Measurements from ENCODE around the gene FOXL1.
"Not testable (repeated sequence)": the region's sequence is repeated elsewhere in the genome, so short reads cannot be mapped to it uniquely, and the experiment has no call there.

The FOXL1 gene

GRCh38 chr16:86584726-86585721 lies 6.7 kb downstream of the FOXL1 start:
- Histone ChIP-seq H3K4me2 (ENCODE audit: low read length) (no peak overlapping the region), H3K4me3 (ENCODE audit: low read length) (no peak overlapping the region), H3K36me3 (ENCODE audit: control insufficient read depth, low read length) (no peaks in the 10 kb centered on the region), H4K20me1 (ENCODE audit: control insufficient read depth, insufficient read depth, low read depth, low read length) (no peaks in the 10 kb centered on the region), H3F3A (ENCODE audit: control insufficient read depth, insufficient read depth) (no peaks in the 10 kb centered on the region), H3K27ac (ENCODE audit: low read depth, low read length) (no peak overlapping the region), H3K9me2 (replicated peaks; ENCODE audit: control insufficient read depth, low read length) (no peaks in the 10 kb centered on the region), H3K27me3 (ENCODE audit: control insufficient read depth, low read length) (no peaks in the 10 kb centered on the region), H3K4me1 (ENCODE audit: control insufficient read depth, low read length) (no peaks in the 10 kb centered on the region), H3K79me2 (ENCODE audit: control insufficient read depth, low read length) (no peaks in the 10 kb centered on the region), H3K9me3 (ENCODE audit: control insufficient read depth, insufficient read depth, low read length) (no peaks in the 10 kb centered on the region)
- TF ChIP-seq, protein P1, sequence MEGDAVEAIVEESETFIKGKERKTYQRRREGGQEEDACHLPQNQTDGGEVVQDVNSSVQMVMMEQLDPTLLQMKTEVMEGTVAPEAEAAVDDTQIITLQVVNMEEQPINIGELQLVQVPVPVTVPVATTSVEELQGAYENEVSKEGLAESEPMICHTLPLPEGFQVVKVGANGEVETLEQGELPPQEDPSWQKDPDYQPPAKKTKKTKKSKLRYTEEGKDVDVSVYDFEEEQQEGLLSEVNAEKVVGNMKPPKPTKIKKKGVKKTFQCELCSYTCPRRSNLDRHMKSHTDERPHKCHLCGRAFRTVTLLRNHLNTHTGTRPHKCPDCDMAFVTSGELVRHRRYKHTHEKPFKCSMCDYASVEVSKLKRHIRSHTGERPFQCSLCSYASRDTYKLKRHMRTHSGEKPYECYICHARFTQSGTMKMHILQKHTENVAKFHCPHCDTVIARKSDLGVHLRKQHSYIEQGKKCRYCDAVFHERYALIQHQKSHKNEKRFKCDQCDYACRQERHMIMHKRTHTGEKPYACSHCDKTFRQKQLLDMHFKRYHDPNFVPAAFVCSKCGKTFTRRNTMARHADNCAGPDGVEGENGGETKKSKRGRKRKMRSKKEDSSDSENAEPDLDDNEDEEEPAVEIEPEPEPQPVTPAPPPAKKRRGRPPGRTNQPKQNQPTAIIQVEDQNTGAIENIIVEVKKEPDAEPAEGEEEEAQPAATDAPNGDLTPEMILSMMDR (IDR thresholded peaks at IDR 0.05; ENCODE audit: low read depth, low read length, poor library complexity, severe bottlenecking), result no peak
- TF ChIP-seq EZH2phosphoT487 (IDR thresholded peaks at IDR 0.05; ENCODE audit: borderline replicate concordance, low read length), result no peak

GRCh38 chr16:86585821-86586611 lies 7.7 kb downstream of the FOXL1 start:
- Histone ChIP-seq H3K36me3 (ENCODE audit: control insufficient read depth, low read length) (no peaks in the 10 kb centered on the region), H3K27ac (ENCODE audit: low read depth, low read length) (no peak overlapping the region), H3K27me3 (ENCODE audit: control insufficient read depth, low read length) (no peaks in the 10 kb centered on the region), H3F3A (ENCODE audit: control insufficient read depth, insufficient read depth) (no peaks in the 10 kb centered on the region), H4K20me1 (ENCODE audit: control insufficient read depth, insufficient read depth, low read depth, low read length) (no peaks in the 10 kb centered on the region), H3K79me2 (ENCODE audit: control insufficient read depth, low read length) (no peaks in the 10 kb centered on the region), H3K4me1 (ENCODE audit: control insufficient read depth, low read length) (no peaks in the 10 kb centered on the region), H3K4me2 (ENCODE audit: low read length) (no peak overlapping the region), H3K4me3 (ENCODE audit: low read length) (no peak overlapping the region), H3K9me3 (ENCODE audit: control insufficient read depth, insufficient read depth, low read length) (no peaks in the 10 kb centered on the region), H3K9me2 (replicated peaks; ENCODE audit: control insufficient read depth, low read length) (no peaks in the 10 kb centered on the region)
- TF ChIP-seq EZH2phosphoT487 (IDR thresholded peaks at IDR 0.05; ENCODE audit: borderline replicate concordance, low read length), result no peak
- TF ChIP-seq, protein P1 (IDR thresholded peaks at IDR 0.05; ENCODE audit: low read depth, low read length, poor library complexity, severe bottlenecking), result no peak

DNA sequence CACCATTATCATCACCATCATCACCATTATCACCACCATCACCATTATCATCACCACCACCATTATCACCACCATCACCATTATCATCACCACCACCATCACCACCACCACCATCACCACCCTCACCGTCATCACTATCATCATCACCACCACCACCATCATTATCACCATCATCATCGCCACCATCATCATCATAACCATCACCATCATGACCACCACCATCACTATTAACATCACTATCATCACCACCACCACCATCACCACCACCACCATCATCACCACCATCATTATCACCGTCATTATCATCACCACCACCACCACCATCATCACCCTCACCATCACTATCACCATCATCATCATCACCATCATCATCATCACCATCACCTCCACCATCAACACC lies 9.1 kb downstream of the FOXL1 start:
- H3K27me3 ChIP-seq (ENCODE audit: control insufficient read depth, low read length), result no peaks in the 10 kb centered on the region; the same call in none of the 2 replicates
- H3K27ac ChIP-seq (ENCODE audit: low read depth, low read length), result no peak overlapping the region
- no peaks in the 10 kb centered on the region for H3F3A ChIP-seq (ENCODE audit: control insufficient read depth, insufficient read depth)
- no peaks in the 10 kb centered on the region for H3K9me2 ChIP-seq (replicated peaks; ENCODE audit: control insufficient read depth, low read length)
- no peak overlapping the region for H3K4me2 ChIP-seq (ENCODE audit: low read length)
- no peaks in the 10 kb centered on the region for H4K20me1 ChIP-seq (ENCODE audit: control insufficient read depth, insufficient read depth, low read depth, low read length)
- H3K4me1 ChIP-seq (ENCODE audit: control insufficient read depth, low read length), result no peaks in the 10 kb centered on the region
- TF ChIP-seq EZH2phosphoT487 (IDR thresholded peaks at IDR 0.05; ENCODE audit: borderline replicate concordance, low read length), result no peak
- TF ChIP-seq, protein P1 (IDR thresholded peaks at IDR 0.05; ENCODE audit: low read depth, low read length, poor library complexity, severe bottlenecking), result no peak
- H3K79me2 ChIP-seq (ENCODE audit: control insufficient read depth, low read length), result no peaks in the 10 kb centered on the region
- no peaks in the 10 kb centered on the region for H3K36me3 ChIP-seq (ENCODE audit: control insufficient read depth, low read length)
- no peak overlapping the region for H3K4me3 ChIP-seq (ENCODE audit: low read length)
- no peaks in the 10 kb centered on the region for H3K9me3 ChIP-seq (ENCODE audit: control insufficient read depth, insufficient read depth, low read length)

DNA sequence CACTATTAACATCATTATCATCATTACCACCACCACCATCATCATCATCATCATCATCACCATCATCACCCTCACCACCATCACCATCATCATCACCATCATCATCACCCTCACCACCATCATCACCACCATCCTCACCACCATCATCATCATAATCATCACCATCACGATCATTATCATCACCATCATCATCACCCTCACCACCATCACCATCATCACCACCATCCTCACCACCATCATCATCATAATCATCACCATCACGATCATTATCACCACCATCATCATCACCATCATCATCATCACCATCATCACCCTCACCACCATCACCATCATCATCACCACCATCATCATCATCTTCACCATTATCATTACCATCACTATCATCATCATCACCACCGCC lies 9.6 kb downstream of the FOXL1 start:
- not testable (repeated sequence) for H3K4me3 ChIP-seq (ENCODE audit: low read length); H3F3A ChIP-seq (ENCODE audit: control insufficient read depth, insufficient read depth)

More for the DNA sequence above, 9.6 kb downstream of the FOXL1 start:
- H3K9me3 ChIP-seq (ENCODE audit: control insufficient read depth, insufficient read depth, low read length); H4K20me1 ChIP-seq (ENCODE audit: control insufficient read depth, insufficient read depth, low read depth, low read length); H3K27ac ChIP-seq (ENCODE audit: low read depth, low read length); H3K4me1 ChIP-seq (ENCODE audit: control insufficient read depth, low read length); H3K4me2 ChIP-seq (ENCODE audit: low read length); H3K79me2 ChIP-seq (ENCODE audit: control insufficient read depth, low read length); H3K27me3 ChIP-seq (ENCODE audit: control insufficient read depth, low read length); H3K9me2 ChIP-seq (replicated peaks; ENCODE audit: control insufficient read depth, low read length); H3K36me3 ChIP-seq (ENCODE audit: control insufficient read depth, low read length): not testable (repeated sequence)
